ENCODE measurements around the gene ASXL1. TPM values are rescaled to one million over a fixed set of nuclear protein-coding genes. Genes with fewer than 3 reads are reported as not detected.

Gene ASXL1
- total RNA-seq, 1 donor from 2014 or later = 97.5 TPM

GRCh38 chr20:32470940-32471339 is 112.8 kb downstream of the ASXL1 start:
- Histone ChIP-seq H3K4me3 (no peak overlapping the region), H3K4me1 (peaks cover 66% of the 10 kb centered on the region), H3K27me3 (no peaks in the 10 kb centered on the region), H3K27ac (no peak overlapping the region), H3K36me3 (no peaks in the 10 kb centered on the region), H3K9me3 (no peaks in the 10 kb centered on the region)
- intact Hi-C loops (cut with DNase I) = no loop called here
- DNase-seq (ENCODE audit: extremely low spot score in 2 of 2) = no peak
- no peak for TF ChIP-seq POLR2A (IDR thresholded peaks at IDR 0.05)

GRCh38 chr20:32472581-32473207 is 114.6 kb downstream of the ASXL1 start:
- intact Hi-C loops (cut with DNase I) = no loop called here
- H3K4me1 ChIP-seq = peaks cover 65% of the 10 kb centered on the region
- TF ChIP-seq POLR2A (IDR thresholded peaks at IDR 0.05) (no peak), POLR2AphosphoS5 (IDR thresholded peaks at IDR 0.05; ENCODE audit: insufficient read depth in 1 of 2, low read depth in 1 of 2) (no peak), CTCF (IDR thresholded peaks at IDR 0.05) (no peak)
- no peaks in the 10 kb centered on the region for H3K36me3 ChIP-seq
- H3K4me3 ChIP-seq = no peak overlapping the region
- no peak for DNase-seq (ENCODE audit: extremely low spot score in 2 of 2)
- H3K9me3 ChIP-seq = no peaks in the 10 kb centered on the region
- H3K27ac ChIP-seq = peak overlapping the region; percentile 90
- no peaks in the 10 kb centered on the region for H3K27me3 ChIP-seq

GRCh38 chr20:32473231-32474008 is 115.3 kb downstream of the ASXL1 start:
- no peaks in the 10 kb centered on the region for H3K36me3 ChIP-seq
- intact Hi-C loops (cut with DNase I) = no loop called here
- H3K27me3 ChIP-seq = no peaks in the 10 kb centered on the region
- H3K27ac ChIP-seq = peak overlapping the region; percentile 90
- DNase-seq (ENCODE audit: extremely low spot score in 2 of 2) = no peak
- peaks cover 57% of the 10 kb centered on the region for H3K4me1 ChIP-seq
- peak overlapping the region; percentile 42 to 53 for H3K4me3 ChIP-seq
- no peaks in the 10 kb centered on the region for H3K9me3 ChIP-seq
- TF ChIP-seq POLR2A (IDR thresholded peaks at IDR 0.05) = no peak
- TF ChIP-seq CTCF (IDR thresholded peaks at IDR 0.05) = no peak
- TF ChIP-seq POLR2AphosphoS5 (IDR thresholded peaks at IDR 0.05; ENCODE audit: insufficient read depth in 1 of 2, low read depth in 1 of 2) = no peak

GRCh38 chr20:32474009-32474716 is 116.0 kb downstream of the ASXL1 start:
- TF ChIP-seq POLR2A (IDR thresholded peaks at IDR 0.05) (no peak), CTCF (IDR thresholded peaks at IDR 0.05) (no peak), POLR2AphosphoS5 (IDR thresholded peaks at IDR 0.05; ENCODE audit: insufficient read depth in 1 of 2, low read depth in 1 of 2) (no peak)
- H3K4me1 ChIP-seq = peaks cover 55% of the 10 kb centered on the region
- H3K27me3 ChIP-seq = no peaks in the 10 kb centered on the region
- H3K36me3 ChIP-seq = no peaks in the 10 kb centered on the region
- H3K9me3 ChIP-seq = no peaks in the 10 kb centered on the region
- H3K4me3 ChIP-seq = peak overlapping the region; percentile 42 to 53
- intact Hi-C loops (cut with DNase I) = no loop called here
- peak overlapping the region; percentile 90 for H3K27ac ChIP-seq
- DNase-seq (ENCODE audit: extremely low spot score in 2 of 2) = no peak

- no peak for TF ChIP-seq POLR2AphosphoS5 (IDR thresholded peaks at IDR 0.05; ENCODE audit: insufficient read depth in 1 of 2, low read depth in 1 of 2)
- no peak for TF ChIP-seq CTCF (IDR thresholded peaks at IDR 0.05)
- no peak for TF ChIP-seq POLR2A (IDR thresholded peaks at IDR 0.05)
- intact Hi-C loops (cut with DNase I) = no loop called here
- DNase-seq (ENCODE audit: extremely low spot score in 2 of 2) = no peak
- Histone ChIP-seq H3K36me3 (no peaks in the 10 kb centered on the region), H3K4me3 (peak overlapping the region; percentile 42 to 53), H3K4me1 (peaks cover 55% of the 10 kb centered on the region), H3K27ac (peak overlapping the region; percentile 90), H3K27me3 (no peaks in the 10 kb centered on the region), H3K9me3 (no peaks in the 10 kb centered on the region)
Measured at GRCh38 chr20:32474717-32474966, 116.5 kb downstream of the ASXL1 start.
